OCI-LY7 (cell line): ENCODE data around the gene BIVM.

Source experiments
- CTCF ChIP-seq: fragments of 200-600 bp; sonication (generic); conservative IDR thresholded peaks from 2 replicates; pipeline ENCODE4 v1.5.1; 2014; ENCODE audit warnings: mild to moderate bottlenecking, antibody characterized with exemption, low read length, moderate library complexity, mixed read lengths
- EZH2phosphoT487 ChIP-seq: fragments of 200-600 bp; sonication (generic); IDR thresholded peaks from 2 replicates; pipeline ENCODE4 v1.6.1; 2018; ENCODE audit warnings: low read depth, borderline replicate concordance, mild to moderate bottlenecking, mixed run types, antibody characterized with exemption, low read length, moderate library complexity, mixed read lengths

- no peak for TF ChIP-seq CTCF
- no peak for TF ChIP-seq EZH2phosphoT487
Observed at GRCh38 chr13:102825400-102825799, 26.5 kb downstream of the BIVM start.
